Lower leg skin (tissue), 3 donors: ENCODE results near the gene COL4A2.

Experiments used
- POLR2A ChIP-seq, 2 donors: fragments of 450-650 bp; IDR thresholded peaks; one replicate each; pipeline ENCODE4 v1.6.1; 2016 to 2017; ENCODE audit warnings: antibody characterized with exemption in 2 of 2, mild to moderate bottlenecking in 1 of 2, moderate library complexity in 1 of 2
- TF ChIP-seq, protein P1 (sequence below), 3 donors: fragments of 450-650 bp; IDR thresholded peaks; one replicate each; pipeline ENCODE4 v1.5.1; 2016; ENCODE audit warnings: antibody characterized with exemption in 3 of 3, mild to moderate bottlenecking in 3 of 3, moderate library complexity in 2 of 3

DNA sequence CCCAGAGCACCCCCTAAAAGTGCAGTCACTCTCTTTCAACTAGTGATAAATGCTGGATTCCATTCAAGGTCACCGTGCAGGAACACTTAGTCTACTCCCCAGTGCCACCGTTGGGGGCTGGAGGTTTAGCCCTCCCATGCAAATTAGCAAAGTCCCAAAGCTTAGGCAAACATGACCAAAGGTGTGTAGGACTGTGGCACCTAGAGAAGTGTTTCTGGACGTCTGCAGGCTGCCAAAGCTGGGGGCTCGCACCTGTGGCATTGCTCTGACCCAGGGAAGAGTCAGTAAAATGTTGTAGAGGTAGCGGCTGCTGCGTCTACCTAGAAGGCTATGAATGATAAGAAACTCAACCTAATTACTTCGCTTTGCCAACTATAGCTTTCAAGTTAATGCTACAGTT lies 14.0 kb upstream of the COL4A2 start:
- no peak for TF ChIP-seq POLR2A (IDR thresholded peaks at IDR 0.05)
- TF ChIP-seq, protein P1, sequence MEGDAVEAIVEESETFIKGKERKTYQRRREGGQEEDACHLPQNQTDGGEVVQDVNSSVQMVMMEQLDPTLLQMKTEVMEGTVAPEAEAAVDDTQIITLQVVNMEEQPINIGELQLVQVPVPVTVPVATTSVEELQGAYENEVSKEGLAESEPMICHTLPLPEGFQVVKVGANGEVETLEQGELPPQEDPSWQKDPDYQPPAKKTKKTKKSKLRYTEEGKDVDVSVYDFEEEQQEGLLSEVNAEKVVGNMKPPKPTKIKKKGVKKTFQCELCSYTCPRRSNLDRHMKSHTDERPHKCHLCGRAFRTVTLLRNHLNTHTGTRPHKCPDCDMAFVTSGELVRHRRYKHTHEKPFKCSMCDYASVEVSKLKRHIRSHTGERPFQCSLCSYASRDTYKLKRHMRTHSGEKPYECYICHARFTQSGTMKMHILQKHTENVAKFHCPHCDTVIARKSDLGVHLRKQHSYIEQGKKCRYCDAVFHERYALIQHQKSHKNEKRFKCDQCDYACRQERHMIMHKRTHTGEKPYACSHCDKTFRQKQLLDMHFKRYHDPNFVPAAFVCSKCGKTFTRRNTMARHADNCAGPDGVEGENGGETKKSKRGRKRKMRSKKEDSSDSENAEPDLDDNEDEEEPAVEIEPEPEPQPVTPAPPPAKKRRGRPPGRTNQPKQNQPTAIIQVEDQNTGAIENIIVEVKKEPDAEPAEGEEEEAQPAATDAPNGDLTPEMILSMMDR (IDR thresholded peaks at IDR 0.05) = no peak
